Neural cell (in vitro differentiated cells): ENCODE results near the gene TICAM1. TPM values are rescaled to one million over a fixed set of nuclear protein-coding genes. Genes with fewer than 3 reads are reported as not detected.

ENCODE experiments used
- H2AFZ ChIP-seq: fragments of 200-600, 300-800 bp; sonication (generic), shearing (Covaris generic); 2 replicates; pipeline ENCODE4 v1.6.0; 2014; ENCODE audit warnings: low read depth, mild to moderate bottlenecking, antibody characterized with exemption, low read length, moderate library complexity
- H3F3A ChIP-seq: fragments of 200-600 bp; shearing (Covaris generic); 2 replicates; pipeline ENCODE4 v1.6.1; 2016; ENCODE audit warnings: mild to moderate bottlenecking, moderate library complexity, mixed read lengths, antibody characterized with exemption, low read length; ENCODE audit not compliant: insufficient read depth, poor library complexity, severe bottlenecking
- H3K27ac ChIP-seq: fragments of 200-600, 300-800 bp; sonication (generic), shearing (Covaris generic); 2 replicates; pipeline ENCODE4 v1.5.1; 2014; ENCODE audit warnings: mild to moderate bottlenecking, low read length, moderate library complexity
- H3K27me3 ChIP-seq: fragments of 300-800, 200-600 bp; sonication (generic), shearing (Covaris generic); 2 replicates; pipeline ENCODE4 v1.6.0; 2014; ENCODE audit warnings: mild to moderate bottlenecking, low read depth, low read length, moderate library complexity; ENCODE audit not compliant: insufficient read depth
- H3K36me3 ChIP-seq: fragments of 300-800, 200-600 bp; sonication (generic), shearing (Covaris generic); 2 replicates; pipeline ENCODE4 v1.5.1; 2014; ENCODE audit warnings: mild to moderate bottlenecking, antibody characterized with exemption, low read length, moderate library complexity; ENCODE audit not compliant: insufficient read depth
- H3K4me2 ChIP-seq: fragments of 300-800, 200-600 bp; sonication (generic), shearing (Covaris generic); 2 replicates; pipeline ENCODE4 v1.6.0; 2014; ENCODE audit warnings: mild to moderate bottlenecking, low read length
- H3K4me3 ChIP-seq: fragments of 300-800, 200-600 bp; sonication (generic), shearing (Covaris generic); 2 replicates; pipeline ENCODE4 v1.5.1; 2014; ENCODE audit warnings: mild to moderate bottlenecking, low read length, moderate library complexity
- H3K79me2 ChIP-seq: fragments of 200-600 bp; shearing (Covaris generic); replicated peaks from 2 replicates; pipeline ENCODE4 v1.6.0; 2014; ENCODE audit warnings: mild to moderate bottlenecking, low read length, moderate library complexity; ENCODE audit not compliant: insufficient read depth
- H3K9ac ChIP-seq: fragments of 300-800, 200-600 bp; sonication (generic), shearing (Covaris generic); 2 replicates; pipeline ENCODE4 v1.6.1; 2016; ENCODE audit warnings: mild to moderate bottlenecking, low read length, mixed read lengths
- H3K9me2 ChIP-seq: fragments of 200-600 bp; shearing (Covaris generic); 2 replicates; pipeline ENCODE4 v1.6.1; 2016; ENCODE audit warnings: mild to moderate bottlenecking, low read length, mixed read lengths; ENCODE audit not compliant: insufficient read depth
- H3K9me3 ChIP-seq: fragments of 200-600, 300-800 bp; sonication (generic), shearing (Covaris generic); 2 replicates; pipeline ENCODE4 v1.6.1; 2016; ENCODE audit warnings: mild to moderate bottlenecking, mixed run types, low read length, moderate library complexity, mixed read lengths
- H4K20me1 ChIP-seq: fragments of 200-600 bp; shearing (Covaris generic); 2 replicates; pipeline ENCODE4 v1.6.1; 2016; ENCODE audit warnings: mild to moderate bottlenecking, mixed run types; ENCODE audit not compliant: insufficient read depth
- EP300 ChIP-seq: fragments of 450-650 bp; conservative IDR thresholded peaks from 2 replicates; pipeline ENCODE4 v1.6.1; 2014; ENCODE audit warnings: antibody characterized with exemption, mild to moderate bottlenecking, moderate library complexity; ENCODE audit not compliant: poor library complexity, severe bottlenecking
- EZH2 ChIP-seq: fragments of 200-600, 300-800 bp; shearing (Covaris generic), sonication (generic); IDR thresholded peaks from 2 replicates; pipeline ENCODE4 v1.6.1; 2014; ENCODE audit warnings: antibody characterized with exemption, low read length, borderline replicate concordance, mild to moderate bottlenecking; ENCODE audit not compliant: insufficient read depth, poor library complexity, severe bottlenecking
- MXI1 ChIP-seq: fragments of 450-650 bp; conservative IDR thresholded peaks from 2 replicates; pipeline ENCODE4 v1.6.1; 2014; ENCODE audit warnings: antibody characterized with exemption, mild to moderate bottlenecking; ENCODE audit not compliant: poor library complexity, severe bottlenecking
- POLR2AphosphoS5 ChIP-seq: IDR thresholded peaks from 2 replicates; pipeline ENCODE4 v1.6.1; 2012
- RAD21 ChIP-seq: fragments of 450-650 bp; conservative IDR thresholded peaks from 2 replicates; pipeline ENCODE4 v1.6.1; 2014; ENCODE audit warnings: antibody characterized with exemption, mild to moderate bottlenecking, moderate library complexity
- SMC3 ChIP-seq: fragments of 450-650 bp; conservative IDR thresholded peaks from 2 replicates; pipeline ENCODE4 v1.6.1; 2014; ENCODE audit warnings: antibody characterized with exemption, mild to moderate bottlenecking, moderate library complexity; ENCODE audit not compliant: poor library complexity
- TAF1 ChIP-seq: IDR thresholded peaks from 2 replicates; pipeline ENCODE4 v1.6.1; 2012; ENCODE audit warnings: low read depth
- polyA plus RNA-seq: library from polyadenylated mRNA; depleted of rRNA; stranded (reverse); fragments of >200 nt; gene quantifications from 2 replicates; pipeline ENCODE4 v1.2.3, GENCODE V29; 2014
- TF ChIP-seq, protein P1 (sequence below): fragments of 450-650 bp; IDR thresholded peaks from 2 replicates; pipeline ENCODE4 v1.5.1; 2014; ENCODE audit warnings: antibody characterized with exemption, mild to moderate bottlenecking, moderate library complexity; ENCODE audit not compliant: poor library complexity, severe bottlenecking
- TF ChIP-seq, protein P2 (sequence below): IDR thresholded peaks from 2 replicates; pipeline ENCODE4 v1.6.1; 2012; ENCODE audit warnings: borderline replicate concordance

TICAM1 gene
- polyA plus RNA-seq, 1 donor from 2014 or later: not detected

DNA sequence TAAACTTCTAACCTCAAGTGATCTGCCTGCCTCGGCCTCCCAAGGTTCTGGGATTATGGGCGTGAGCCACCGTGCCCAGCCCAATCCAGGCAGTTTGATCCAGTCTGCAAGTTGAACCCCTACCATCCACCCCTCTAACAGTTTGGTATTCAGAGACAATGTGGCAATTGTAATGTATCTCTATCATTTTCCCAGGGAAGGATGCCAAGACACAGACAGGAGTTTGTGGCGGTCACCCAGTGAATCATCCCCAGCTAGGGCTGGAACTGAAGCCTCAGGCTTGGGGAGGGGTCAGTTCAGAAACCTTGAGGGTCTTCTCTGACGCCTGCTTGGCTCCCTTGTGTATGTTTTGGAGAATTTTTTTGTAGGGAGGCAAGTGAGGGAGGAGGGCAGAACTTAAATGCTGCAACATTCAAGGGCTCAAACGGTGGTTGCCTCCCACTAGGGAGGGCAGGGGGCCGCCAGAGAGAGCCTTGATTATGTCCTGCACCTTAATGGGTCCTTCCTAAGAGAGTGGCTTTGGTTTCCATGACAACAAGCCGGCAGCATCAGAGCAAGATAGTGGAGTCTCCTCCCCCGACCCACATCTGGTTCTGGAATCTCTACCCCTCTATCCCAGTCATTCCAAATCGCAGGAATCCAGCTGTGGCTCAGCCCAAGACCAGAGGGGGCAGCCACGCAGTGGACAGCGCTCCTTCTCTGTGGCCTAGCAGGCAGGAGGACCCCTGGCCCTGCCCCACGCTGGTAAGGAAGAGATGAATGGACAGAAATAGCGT, 54.9 kb downstream of the TICAM1 start:
- Histone ChIP-seq H3K27me3 (no peaks in the 10 kb centered on the region), H4K20me1 (no peaks in the 10 kb centered on the region), H3K9me2 (no peaks in the 10 kb centered on the region), H3K27ac (peak overlapping the region; percentile 42), H3K4me2 (no peak overlapping the region), H2AFZ (no peak overlapping the region), H3K9ac (no peak overlapping the region), H3K79me2 (no peaks in the 10 kb centered on the region), H3K36me3 (no peaks in the 10 kb centered on the region), H3K9me3 (no peaks in the 10 kb centered on the region), H3F3A (no peaks in the 10 kb centered on the region), H3K4me3 (peak overlapping the region; percentile 26)
- TF ChIP-seq EP300 (no peak), SMC3 (peak; percentile 11)

DNA sequence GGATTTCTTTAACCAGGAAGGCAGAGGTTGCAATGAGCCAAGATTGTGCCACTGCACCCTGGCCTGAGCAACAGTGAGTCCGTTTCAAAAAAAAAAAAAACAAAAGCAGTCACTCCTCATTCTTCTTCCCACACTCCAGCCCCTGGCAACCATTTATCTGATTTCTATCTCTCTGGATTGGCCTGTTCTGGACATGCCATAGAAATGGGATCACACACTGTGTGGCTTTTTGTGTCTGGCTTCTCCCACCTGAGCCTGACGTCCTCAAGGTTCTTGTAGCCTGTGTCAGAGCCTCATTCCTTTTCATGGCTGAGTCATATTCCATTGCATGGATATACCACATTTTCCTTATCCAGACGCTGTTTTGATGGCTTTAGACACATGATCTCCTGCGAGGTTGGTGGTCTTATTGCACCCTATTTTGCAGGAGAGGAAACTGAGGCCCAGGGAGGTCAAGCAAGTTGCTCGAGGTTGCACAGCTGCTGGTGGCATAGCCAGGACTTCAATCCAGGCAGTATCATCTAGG, 55.8 kb downstream of the TICAM1 start:
- Histone ChIP-seq H3K4me2 (no peak overlapping the region), H3K36me3 (no peaks in the 10 kb centered on the region), H4K20me1 (peaks cover 2% of the 10 kb centered on the region), H3K27me3 (no peaks in the 10 kb centered on the region), H3F3A (no peaks in the 10 kb centered on the region), H3K9ac (no peak overlapping the region), H2AFZ (no peak overlapping the region), H3K79me2 (peaks cover under 1% of the 10 kb centered on the region), H3K4me3 (no peak overlapping the region), H3K9me2 (no peaks in the 10 kb centered on the region), H3K27ac (no peak overlapping the region), H3K9me3 (no peaks in the 10 kb centered on the region)
- TF ChIP-seq, protein P1, sequence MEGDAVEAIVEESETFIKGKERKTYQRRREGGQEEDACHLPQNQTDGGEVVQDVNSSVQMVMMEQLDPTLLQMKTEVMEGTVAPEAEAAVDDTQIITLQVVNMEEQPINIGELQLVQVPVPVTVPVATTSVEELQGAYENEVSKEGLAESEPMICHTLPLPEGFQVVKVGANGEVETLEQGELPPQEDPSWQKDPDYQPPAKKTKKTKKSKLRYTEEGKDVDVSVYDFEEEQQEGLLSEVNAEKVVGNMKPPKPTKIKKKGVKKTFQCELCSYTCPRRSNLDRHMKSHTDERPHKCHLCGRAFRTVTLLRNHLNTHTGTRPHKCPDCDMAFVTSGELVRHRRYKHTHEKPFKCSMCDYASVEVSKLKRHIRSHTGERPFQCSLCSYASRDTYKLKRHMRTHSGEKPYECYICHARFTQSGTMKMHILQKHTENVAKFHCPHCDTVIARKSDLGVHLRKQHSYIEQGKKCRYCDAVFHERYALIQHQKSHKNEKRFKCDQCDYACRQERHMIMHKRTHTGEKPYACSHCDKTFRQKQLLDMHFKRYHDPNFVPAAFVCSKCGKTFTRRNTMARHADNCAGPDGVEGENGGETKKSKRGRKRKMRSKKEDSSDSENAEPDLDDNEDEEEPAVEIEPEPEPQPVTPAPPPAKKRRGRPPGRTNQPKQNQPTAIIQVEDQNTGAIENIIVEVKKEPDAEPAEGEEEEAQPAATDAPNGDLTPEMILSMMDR: no peak

DNA sequence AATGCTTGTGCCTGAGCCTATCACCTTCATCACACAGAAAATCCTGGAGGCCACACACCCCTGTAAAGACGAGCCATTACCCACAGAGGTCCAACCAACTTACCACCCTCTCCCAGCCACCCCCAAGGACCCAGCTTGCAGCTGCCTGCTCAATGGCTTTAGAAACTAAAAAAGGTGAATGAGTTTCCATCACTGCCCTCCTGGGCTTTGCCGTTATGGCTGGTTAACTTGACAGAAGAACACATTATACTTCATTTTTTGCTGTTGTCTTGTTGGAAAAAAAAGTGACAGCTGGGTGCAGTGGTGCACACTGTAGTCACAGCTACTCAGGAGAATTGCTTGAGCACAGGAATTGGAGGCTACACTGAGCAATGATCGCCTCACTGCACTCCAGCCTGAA, 57.4 kb downstream of the TICAM1 start:
- Histone ChIP-seq H3K79me2 (peaks cover 16% of the 10 kb centered on the region), H3K9me3 (no peaks in the 10 kb centered on the region), H3K36me3 (no peaks in the 10 kb centered on the region), H3K9me2 (no peaks in the 10 kb centered on the region), H2AFZ (no peak overlapping the region), H3K27ac (peak overlapping the region; percentile 17), H3K9ac (no peak overlapping the region), H3K4me3 (peak overlapping the region; percentile 27), H3K4me2 (no peak overlapping the region), H3F3A (no peaks in the 10 kb centered on the region), H4K20me1 (peaks cover 9% of the 10 kb centered on the region), H3K27me3 (no peaks in the 10 kb centered on the region)
- peak; percentile 21 for TF ChIP-seq EP300
- no peak for TF ChIP-seq POLR2AphosphoS5

DNA sequence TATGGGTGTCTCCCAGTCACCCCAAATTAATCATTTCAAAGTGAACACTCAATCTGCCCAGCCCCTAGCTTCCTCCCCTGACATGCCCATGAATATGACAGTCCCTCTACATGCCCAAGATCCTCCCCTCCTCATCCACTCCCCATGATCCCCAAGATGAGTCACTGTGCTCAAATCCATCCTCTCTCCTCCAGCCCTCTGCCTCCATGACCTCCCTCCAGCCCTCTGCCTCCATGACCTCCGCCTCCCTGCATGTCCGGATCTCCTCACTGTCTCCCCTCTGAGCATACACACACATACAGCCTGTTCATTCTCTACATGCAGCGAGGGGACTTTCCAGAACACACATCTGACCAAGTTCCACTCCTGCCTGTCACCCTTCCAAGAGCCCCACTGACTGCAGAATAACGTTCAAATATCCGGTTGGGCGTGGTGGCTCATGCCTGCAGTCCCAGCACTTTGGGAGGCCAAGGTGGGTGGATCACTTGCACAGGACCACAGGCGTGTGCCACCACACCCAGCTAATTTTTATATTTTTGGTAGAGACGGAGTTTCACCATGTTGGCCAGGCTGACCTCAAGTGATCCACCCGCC, 58.4 kb downstream of the TICAM1 start:
- Histone ChIP-seq H3K9me2 (no peaks in the 10 kb centered on the region), H3K36me3 (no peaks in the 10 kb centered on the region), H3K4me2 (no peak overlapping the region), H3K4me3 (no peak overlapping the region), H3K27me3 (no peaks in the 10 kb centered on the region), H2AFZ (no peak overlapping the region), H3K79me2 (peaks cover 17% of the 10 kb centered on the region), H3K9me3 (no peaks in the 10 kb centered on the region), H3K9ac (no peak overlapping the region), H3K27ac (no peak overlapping the region), H3F3A (no peaks in the 10 kb centered on the region), H4K20me1 (peaks cover 9% of the 10 kb centered on the region)
- no peak for TF ChIP-seq POLR2AphosphoS5
- TF ChIP-seq, protein P2, sequence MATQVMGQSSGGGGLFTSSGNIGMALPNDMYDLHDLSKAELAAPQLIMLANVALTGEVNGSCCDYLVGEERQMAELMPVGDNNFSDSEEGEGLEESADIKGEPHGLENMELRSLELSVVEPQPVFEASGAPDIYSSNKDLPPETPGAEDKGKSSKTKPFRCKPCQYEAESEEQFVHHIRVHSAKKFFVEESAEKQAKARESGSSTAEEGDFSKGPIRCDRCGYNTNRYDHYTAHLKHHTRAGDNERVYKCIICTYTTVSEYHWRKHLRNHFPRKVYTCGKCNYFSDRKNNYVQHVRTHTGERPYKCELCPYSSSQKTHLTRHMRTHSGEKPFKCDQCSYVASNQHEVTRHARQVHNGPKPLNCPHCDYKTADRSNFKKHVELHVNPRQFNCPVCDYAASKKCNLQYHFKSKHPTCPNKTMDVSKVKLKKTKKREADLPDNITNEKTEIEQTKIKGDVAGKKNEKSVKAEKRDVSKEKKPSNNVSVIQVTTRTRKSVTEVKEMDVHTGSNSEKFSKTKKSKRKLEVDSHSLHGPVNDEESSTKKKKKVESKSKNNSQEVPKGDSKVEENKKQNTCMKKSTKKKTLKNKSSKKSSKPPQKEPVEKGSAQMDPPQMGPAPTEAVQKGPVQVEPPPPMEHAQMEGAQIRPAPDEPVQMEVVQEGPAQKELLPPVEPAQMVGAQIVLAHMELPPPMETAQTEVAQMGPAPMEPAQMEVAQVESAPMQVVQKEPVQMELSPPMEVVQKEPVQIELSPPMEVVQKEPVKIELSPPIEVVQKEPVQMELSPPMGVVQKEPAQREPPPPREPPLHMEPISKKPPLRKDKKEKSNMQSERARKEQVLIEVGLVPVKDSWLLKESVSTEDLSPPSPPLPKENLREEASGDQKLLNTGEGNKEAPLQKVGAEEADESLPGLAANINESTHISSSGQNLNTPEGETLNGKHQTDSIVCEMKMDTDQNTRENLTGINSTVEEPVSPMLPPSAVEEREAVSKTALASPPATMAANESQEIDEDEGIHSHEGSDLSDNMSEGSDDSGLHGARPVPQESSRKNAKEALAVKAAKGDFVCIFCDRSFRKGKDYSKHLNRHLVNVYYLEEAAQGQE: no peak
- TF ChIP-seq, protein P1: no peak
- no peak for TF ChIP-seq MXI1
- no peak for TF ChIP-seq TAF1
- no peak for TF ChIP-seq RAD21
- no peak for TF ChIP-seq EP300
- no peak for TF ChIP-seq EZH2
